Fibroblast of mammary gland (primary cell): ENCODE results near the gene ARHGAP19.
A peak's percentile ranks its signal among the peaks of the same experiment; 100 is the strongest.

Source experiments
- DNase-seq: peaks from one replicate; pipeline ENCODE4 v3.0.0-alpha.2; 2010; ENCODE audit warnings: low read depth
- H3K4me3 ChIP-seq: 2 replicates; pipeline ENCODE4 v1.5.1; 2011; ENCODE audit warnings: low read depth, mild to moderate bottlenecking, low read length, moderate library complexity; ENCODE audit not compliant: control insufficient read depth
- TF ChIP-seq, protein P1 (sequence below): conservative IDR thresholded peaks from 2 replicates; pipeline ENCODE4 v1.5.1; 2011; ENCODE audit warnings: low read depth, low read length, inconsistent platforms; ENCODE audit not compliant: control insufficient read depth, insufficient read depth

Gene ARHGAP19

GRCh38 chr10:97220355-97220754 lies 72.1 kb downstream of the ARHGAP19 start:
- TF ChIP-seq, protein P1, sequence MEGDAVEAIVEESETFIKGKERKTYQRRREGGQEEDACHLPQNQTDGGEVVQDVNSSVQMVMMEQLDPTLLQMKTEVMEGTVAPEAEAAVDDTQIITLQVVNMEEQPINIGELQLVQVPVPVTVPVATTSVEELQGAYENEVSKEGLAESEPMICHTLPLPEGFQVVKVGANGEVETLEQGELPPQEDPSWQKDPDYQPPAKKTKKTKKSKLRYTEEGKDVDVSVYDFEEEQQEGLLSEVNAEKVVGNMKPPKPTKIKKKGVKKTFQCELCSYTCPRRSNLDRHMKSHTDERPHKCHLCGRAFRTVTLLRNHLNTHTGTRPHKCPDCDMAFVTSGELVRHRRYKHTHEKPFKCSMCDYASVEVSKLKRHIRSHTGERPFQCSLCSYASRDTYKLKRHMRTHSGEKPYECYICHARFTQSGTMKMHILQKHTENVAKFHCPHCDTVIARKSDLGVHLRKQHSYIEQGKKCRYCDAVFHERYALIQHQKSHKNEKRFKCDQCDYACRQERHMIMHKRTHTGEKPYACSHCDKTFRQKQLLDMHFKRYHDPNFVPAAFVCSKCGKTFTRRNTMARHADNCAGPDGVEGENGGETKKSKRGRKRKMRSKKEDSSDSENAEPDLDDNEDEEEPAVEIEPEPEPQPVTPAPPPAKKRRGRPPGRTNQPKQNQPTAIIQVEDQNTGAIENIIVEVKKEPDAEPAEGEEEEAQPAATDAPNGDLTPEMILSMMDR = no peak
- H3K4me3 ChIP-seq = no peak overlapping the region
- DNase-seq = no peak

- TF ChIP-seq, protein P1 = no peak
- DNase-seq = no peak
- H3K4me3 ChIP-seq = no peak overlapping the region
Measured at GRCh38 chr10:97217299-97217698, 75.1 kb downstream of the ARHGAP19 start.

DNA sequence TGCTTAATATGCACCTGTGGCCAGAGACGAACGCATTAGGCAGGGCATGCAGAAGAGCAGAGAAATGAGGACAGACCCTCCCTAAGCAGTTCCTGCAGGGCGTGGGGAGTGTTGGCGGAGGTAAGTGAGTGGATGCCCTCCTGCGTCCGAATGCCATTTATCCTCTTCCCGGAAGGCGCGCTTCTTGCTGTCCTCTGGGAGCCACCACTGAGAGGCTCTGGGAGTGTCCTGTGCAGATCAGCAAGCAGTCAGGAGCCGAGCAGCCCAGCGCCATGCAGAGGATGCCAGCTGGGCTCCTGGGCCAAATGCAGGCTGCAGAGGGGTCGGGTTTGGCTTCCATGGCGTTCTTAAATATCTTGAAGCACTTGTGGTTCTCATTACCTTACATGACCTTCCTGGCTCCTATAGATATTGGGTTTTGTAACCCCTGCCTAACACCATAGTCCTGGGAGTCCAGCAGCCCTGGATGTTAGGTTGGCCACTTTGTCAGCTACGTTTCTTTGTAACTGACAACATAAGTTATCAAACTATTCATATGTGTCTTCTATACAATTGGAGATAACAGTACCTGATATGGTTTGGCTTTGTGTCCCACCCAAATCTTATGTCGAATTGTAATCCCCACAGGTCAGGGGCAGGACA lies 76.7 kb downstream of the ARHGAP19 start:
- H3K4me3 ChIP-seq = no peak overlapping the region
- no peak for DNase-seq
- TF ChIP-seq, protein P1 = no peak

DNA sequence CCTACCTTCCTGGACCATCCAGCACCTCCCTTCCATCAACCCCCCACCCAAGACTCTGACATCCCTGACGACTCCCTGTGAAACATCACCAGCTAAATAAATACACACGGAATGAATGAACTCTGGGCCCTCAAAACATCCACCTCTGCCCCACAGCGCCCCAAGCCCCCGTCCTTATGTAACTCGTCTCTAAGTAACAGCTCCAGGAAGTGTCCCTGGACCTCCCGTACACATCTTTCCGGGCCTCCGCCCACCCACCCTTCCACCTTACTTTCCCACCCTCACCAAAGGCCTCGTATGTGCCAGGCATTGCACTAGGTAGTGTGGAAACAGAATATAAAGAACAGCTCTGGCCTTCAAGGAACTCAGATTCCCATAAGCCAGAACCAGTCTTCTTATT lies 79.0 kb downstream of the ARHGAP19 start:
- H3K4me3 ChIP-seq = no peak overlapping the region
- no peak for DNase-seq
- TF ChIP-seq, protein P1 = no peak

GRCh38 chr10:97211229-97211628 lies 81.2 kb downstream of the ARHGAP19 start:
- no peak overlapping the region for H3K4me3 ChIP-seq
- no peak for DNase-seq
- TF ChIP-seq, protein P1 = no peak

DNA sequence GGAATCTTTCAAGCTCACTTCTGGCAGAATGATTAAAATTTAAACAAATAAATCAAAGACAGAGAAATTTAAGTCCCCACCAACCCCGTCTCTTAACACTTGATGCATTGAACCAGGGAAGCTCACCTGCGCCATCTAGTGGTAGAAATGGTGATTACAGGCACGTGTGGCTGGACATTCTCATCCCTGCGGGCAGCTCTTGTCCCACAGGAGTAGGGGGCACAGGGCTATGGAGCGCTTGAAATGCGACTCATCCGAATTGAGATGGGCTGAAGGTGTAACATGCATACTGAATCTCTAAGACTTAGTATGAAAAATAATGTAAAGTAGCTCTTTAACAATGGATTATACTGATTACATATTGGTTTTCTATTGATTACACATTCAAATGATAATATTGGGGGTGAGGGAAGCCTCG lies 81.9 kb downstream of the ARHGAP19 start:
- peak; percentile 72 for DNase-seq
- TF ChIP-seq, protein P1 = peak; percentile 98
- H3K4me3 ChIP-seq = no peak overlapping the region
